Vagina (tissue), 2 donors: ENCODE measurements around the gene RNF213.
"Not testable (repeated sequence)": the region's sequence is repeated elsewhere in the genome, so short reads cannot be mapped to it uniquely, and the experiment has no call there.

Experiments
- CTCF ChIP-seq, 3 experiments: fragments of 450-650 bp in 2 of 3; fragments of 200-600 bp in 1 of 3; sonication (generic) in 1 of 3; IDR thresholded peaks; one replicate each; pipeline ENCODE4 v1.5.1; 2017 to 2019; ENCODE audit warnings: antibody characterized with exemption in 3 of 3, mild to moderate bottlenecking in 2 of 3, moderate library complexity in 2 of 3
- POLR2A ChIP-seq, 2 donors: fragments of 450-650 bp; IDR thresholded peaks; one replicate each; pipeline ENCODE4 v1.6.1; 2017; ENCODE audit warnings: antibody characterized with exemption in 2 of 2, mild to moderate bottlenecking in 2 of 2, moderate library complexity in 2 of 2

GRCh38 chr17:80410441-80411087 lies 149.9 kb downstream of the RNF213 start:
- TF ChIP-seq CTCF, POLR2A (IDR thresholded peaks at IDR 0.05): not testable (repeated sequence)
